Common myeloid progenitor, CD34-positive (primary cell): Measurements from ENCODE around the gene HOXB5.
A peak's percentile ranks its signal among the peaks of the same experiment; 100 is the strongest.

Source experiments
- CTCF ChIA-PET: fragments of 350-600 bp; sonication (Branson Sonifier 250); formaldehyde crosslinking; loops from one replicate; lab custom pipeline; 2021; ENCODE audit warnings: antibody characterized with exemption; lab: Charles Lee
- POLR2A ChIA-PET: fragments of 350-600 bp; sonication (Branson Sonifier 250); formaldehyde crosslinking; loops from one replicate; lab custom pipeline; 2021; ENCODE audit warnings: antibody characterized with exemption; lab: Charles Lee
- DNase-seq, 3 donors: peaks; one replicate each; pipeline versions ENCODE4 v3.0.0 to v3.0.0-alpha.2; 2013
- H3K27ac ChIP-seq, 2 experiments: 1 replicate in 1 of 2; 2 replicates in 1 of 2; pipeline ENCODE4 v1.7.0; 2013; ENCODE audit warnings: inconsistent platforms in 2 of 2, low read length in 2 of 2, mild to moderate bottlenecking in 2 of 2, low read depth in 1 of 2, moderate library complexity in 1 of 2; ENCODE audit not compliant: severe bottlenecking in 2 of 2, insufficient read depth in 1 of 2, poor library complexity in 1 of 2
- H3K27me3 ChIP-seq, 5 experiments: replicated peaks in 2 of 5; 1 replicate in 3 of 5; 2 replicates in 2 of 5; pipeline versions ENCODE4 v1.6.1 to v1.7.0; 2013; ENCODE audit warnings: low read length in 4 of 5, mild to moderate bottlenecking in 2 of 5, moderate library complexity in 2 of 5, inconsistent platforms in 1 of 5; ENCODE audit not compliant: insufficient read depth in 5 of 5, control insufficient read depth in 4 of 5
- H3K36me3 ChIP-seq, 4 experiments: 1 replicate in 2 of 4; 2 replicates in 2 of 4; pipeline versions ENCODE4 v1.6.1 to v1.7.0; 2013; ENCODE audit warnings: low read length in 3 of 4, control low read depth in 1 of 4, mild to moderate bottlenecking in 1 of 4; ENCODE audit not compliant: control insufficient read depth in 4 of 4, insufficient read depth in 4 of 4
- H3K4me1 ChIP-seq, 4 experiments: 1 replicate in 3 of 4; 2 replicates in 1 of 4; pipeline versions ENCODE4 v1.6.1 to v1.7.1; 2013; ENCODE audit warnings: low read length in 3 of 4, mild to moderate bottlenecking in 3 of 4, control low read depth in 1 of 4, inconsistent platforms in 1 of 4, moderate library complexity in 1 of 4; ENCODE audit not compliant: control insufficient read depth in 4 of 4, insufficient read depth in 4 of 4; ENCODE audit errors: control extremely low read depth in 1 of 4
- H3K4me3 ChIP-seq, 7 experiments: 1 replicate in 4 of 7; 2 replicates in 3 of 7; pipeline versions ENCODE4 v1.5.1 to v1.7.0; 2013; ENCODE audit warnings: mild to moderate bottlenecking in 7 of 7, low read length in 6 of 7, moderate library complexity in 6 of 7, inconsistent platforms in 2 of 7, low read depth in 2 of 7, control low read depth in 1 of 7; ENCODE audit not compliant: insufficient read depth in 4 of 7, control insufficient read depth in 1 of 7; ENCODE audit errors: extremely low read depth in 1 of 7
- H3K9me3 ChIP-seq, 5 experiments: 1 replicate in 4 of 5; 2 replicates in 1 of 5; pipeline versions ENCODE4 v1.6.1 to v1.7.1; 2013; ENCODE audit warnings: low read length in 4 of 5, mild to moderate bottlenecking in 2 of 5, inconsistent platforms in 1 of 5, low read depth in 1 of 5, moderate library complexity in 1 of 5; ENCODE audit not compliant: control insufficient read depth in 4 of 5, insufficient read depth in 2 of 5; ENCODE audit errors: control extremely low read depth in 1 of 5
- WGBS: methylation state at CpG from one replicate; pipeline ENCODE4 v1.1.5; 2013; ENCODE audit not compliant: insufficient coverage; 5-methylcytosine and 5-hydroxymethylcytosine counted together

Gene HOXB5

GRCh38 chr17:48633266-48633677 lies 39.7 kb upstream of the HOXB5 start:
- ChIA-PET POLR2A (no interaction called here), CTCF (interaction anchor here (2.6 kb wide), 1 partner anchor 12 kb away, joined by 12 read pairs; no protein-coding TSS in a partner anchor)
- no peak overlapping the region for H3K27ac ChIP-seq
- H3K4me1 ChIP-seq = peaks cover 0 to 14% (median 6%) of the 10 kb centered on the region in 4 experiments
- H3K9me3 ChIP-seq = no peaks in the 10 kb centered on the region
- H3K27me3 ChIP-seq = peaks cover 22 to 97% (median 60%) of the 10 kb centered on the region in 5 experiments
- H3K36me3 ChIP-seq = no peaks in the 10 kb centered on the region
- no peak for DNase-seq
- 61% methylated on average over 30 of the region's 35 CpGs for WGBS
- no peak overlapping the region for H3K4me3 ChIP-seq

- Histone ChIP-seq H3K27ac (no peak overlapping the region), H3K4me3 (no peak overlapping the region), H3K27me3 (peaks cover 21 to 97% (median 61%) of the 10 kb centered on the region in 5 experiments), H3K4me1 (peaks cover 0 to 14% (median 6%) of the 10 kb centered on the region in 4 experiments), H3K36me3 (no peaks in the 10 kb centered on the region), H3K9me3 (no peaks in the 10 kb centered on the region)
- CTCF ChIA-PET = interaction anchor here (1.1 to 2.6 kb wide), 6 partner anchors 8 to 246 kb away, joined by 3 to 12 read pairs (median 4); no protein-coding TSS in a partner anchor
- DNase-seq = no peak
- POLR2A ChIA-PET = no interaction called here
- 95% methylated on average over 7 of the region's 7 CpGs for WGBS
Measured at GRCh38 chr17:48632579-48633265, 39.1 kb upstream of the HOXB5 start.

- POLR2A ChIA-PET = no interaction called here
- WGBS = 93% methylated on average over 3 of the region's 7 CpGs
Measured at GRCh38 chr17:48631693-48632578, 38.4 kb upstream of the HOXB5 start.

GRCh38 chr17:48630925-48631692 lies 37.5 kb upstream of the HOXB5 start:
- ChIA-PET CTCF (interaction anchor here (1.1 to 2.6 kb wide), 5 partner anchors 7 to 248 kb away, joined by 3 to 12 read pairs (median 4); no protein-coding TSS in a partner anchor), POLR2A (no interaction called here)
- Histone ChIP-seq H3K27ac (peak overlapping the region in 1 of 2 experiments; percentile 76), H3K4me1 (peaks cover 0 to 18% (median 14%) of the 10 kb centered on the region in 4 experiments), H3K4me3 (no peak overlapping the region), H3K27me3 (peaks cover 21 to 98% (median 60%) of the 10 kb centered on the region in 5 experiments), H3K9me3 (no peaks in the 10 kb centered on the region), H3K36me3 (no peaks in the 10 kb centered on the region)
- no peak for DNase-seq
- WGBS = 80% methylated on average over 15 of the region's 15 CpGs

More at GRCh38 chr17:48631693-48632578, 38.4 kb upstream of the HOXB5 start:
- no peaks in the 10 kb centered on the region for H3K36me3 ChIP-seq
- H3K4me1 ChIP-seq = peaks cover 0 to 15% (median 8%) of the 10 kb centered on the region in 4 experiments
- no peak for DNase-seq
- H3K27me3 ChIP-seq = peaks cover 21 to 97% (median 64%) of the 10 kb centered on the region in 5 experiments
- CTCF ChIA-PET = interaction anchor here (1.1 to 2.6 kb wide), 7 partner anchors 8 to 247 kb away, joined by 3 to 12 read pairs (median 3); no protein-coding TSS in a partner anchor
- no peaks in the 10 kb centered on the region for H3K9me3 ChIP-seq
- peak overlapping the region in 1 of 2 experiments; percentile 76 for H3K27ac ChIP-seq
- H3K4me3 ChIP-seq = no peak overlapping the region

- CTCF ChIA-PET = interaction anchor here (0.8 kb wide), 1 partner anchor 11 kb away, joined by 3 read pairs; no protein-coding TSS in a partner anchor
- Histone ChIP-seq H3K27ac (peak overlapping the region in 1 of 2 experiments; percentile 76), H3K9me3 (no peaks in the 10 kb centered on the region), H3K27me3 (peaks cover 21 to 98% (median 56%) of the 10 kb centered on the region in 5 experiments), H3K36me3 (no peaks in the 10 kb centered on the region), H3K4me1 (peaks cover 0 to 24% (median 21%) of the 10 kb centered on the region in 4 experiments), H3K4me3 (no peak overlapping the region)
- POLR2A ChIA-PET = no interaction called here
- 95% methylated on average over 4 of the region's 15 CpGs for WGBS
- DNase-seq = no peak
Measured at GRCh38 chr17:48630009-48630924, 36.7 kb upstream of the HOXB5 start.

- CTCF ChIA-PET = interaction anchor here (0.6 to 1.7 kb wide), 4 partner anchors 8 to 34 kb away, joined by 3 to 7 read pairs (median 4); no protein-coding TSS in a partner anchor
- no peak overlapping the region for H3K4me3 ChIP-seq
- H3K4me1 ChIP-seq = peaks cover 0 to 33% (median 29%) of the 10 kb centered on the region in 4 experiments
- H3K9me3 ChIP-seq = no peaks in the 10 kb centered on the region
- no peak for DNase-seq
- POLR2A ChIA-PET = no interaction called here
- peaks cover 18 to 98% (median 52%) of the 10 kb centered on the region in 5 experiments for H3K27me3 ChIP-seq
- no peaks in the 10 kb centered on the region for H3K36me3 ChIP-seq
- WGBS = 88% methylated on average over 5 of the region's 5 CpGs
- peak overlapping the region in 1 of 2 experiments; percentile 76 for H3K27ac ChIP-seq
Measured at GRCh38 chr17:48629411-48629759, 35.8 kb upstream of the HOXB5 start.
